ENCODE data around the gene TRABD2B.

The TRABD2B gene

DNA sequence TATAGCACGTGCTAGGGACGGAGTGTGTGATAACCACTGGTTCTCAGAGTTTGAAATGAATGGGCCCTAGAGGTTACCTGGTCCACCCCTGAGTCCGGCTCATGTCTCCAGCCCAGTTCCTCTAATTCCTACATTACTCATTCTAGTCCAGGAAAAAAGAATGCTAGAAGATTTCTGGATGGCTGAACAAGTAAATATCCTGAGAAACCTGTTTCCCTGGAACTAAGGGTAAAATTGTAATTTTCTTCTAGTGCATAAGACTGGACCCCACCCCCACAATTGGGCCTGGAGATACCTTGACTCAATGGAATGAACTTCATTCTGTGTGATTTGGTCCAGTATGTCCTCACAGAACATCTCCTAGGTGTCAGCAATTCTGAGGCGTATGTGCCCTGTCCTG is 208.4 kb downstream of the TRABD2B start:
- DNase-seq = no peak

DNA sequence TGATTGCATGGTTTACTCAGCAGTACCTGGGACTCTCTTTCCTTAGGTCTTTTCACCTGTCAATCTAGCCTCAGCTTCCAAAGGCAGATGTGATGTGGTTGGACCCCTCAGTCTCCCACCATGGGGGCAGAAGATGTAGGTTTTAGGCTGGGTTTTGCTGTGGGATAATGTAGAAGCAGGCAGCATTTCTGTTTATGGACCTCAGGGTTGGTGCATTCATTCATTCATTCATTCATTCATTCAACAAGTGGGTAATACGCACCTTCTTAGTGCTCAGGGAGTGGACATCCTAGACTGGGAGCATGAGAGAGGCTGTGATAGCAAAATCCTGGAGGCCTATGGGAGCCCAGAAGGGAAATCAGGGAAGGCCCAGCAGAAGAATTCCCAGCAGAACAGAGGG is 209.6 kb downstream of the TRABD2B start:
- DNase-seq = no peak

DNA sequence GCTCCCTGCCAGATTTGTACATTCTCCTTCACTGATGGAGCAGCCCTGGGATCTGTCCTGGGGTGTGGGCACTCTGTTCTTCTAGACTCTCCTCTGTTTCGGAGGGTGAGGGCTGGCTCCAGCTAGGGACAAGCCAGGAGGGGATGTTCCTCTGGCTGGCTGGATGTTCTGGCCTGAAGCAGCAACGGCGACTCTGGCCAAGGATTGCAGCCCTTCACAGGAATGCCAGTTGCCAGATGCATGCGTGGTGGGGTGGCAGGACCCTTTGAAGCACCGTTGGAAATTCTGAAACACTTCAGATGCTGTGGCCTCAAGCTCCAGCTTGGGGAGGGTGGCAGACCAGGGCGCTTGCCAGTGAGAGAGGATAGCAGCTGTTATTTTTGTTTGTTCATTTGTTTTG is 210.9 kb downstream of the TRABD2B start:
- DNase-seq = no peak

DNA sequence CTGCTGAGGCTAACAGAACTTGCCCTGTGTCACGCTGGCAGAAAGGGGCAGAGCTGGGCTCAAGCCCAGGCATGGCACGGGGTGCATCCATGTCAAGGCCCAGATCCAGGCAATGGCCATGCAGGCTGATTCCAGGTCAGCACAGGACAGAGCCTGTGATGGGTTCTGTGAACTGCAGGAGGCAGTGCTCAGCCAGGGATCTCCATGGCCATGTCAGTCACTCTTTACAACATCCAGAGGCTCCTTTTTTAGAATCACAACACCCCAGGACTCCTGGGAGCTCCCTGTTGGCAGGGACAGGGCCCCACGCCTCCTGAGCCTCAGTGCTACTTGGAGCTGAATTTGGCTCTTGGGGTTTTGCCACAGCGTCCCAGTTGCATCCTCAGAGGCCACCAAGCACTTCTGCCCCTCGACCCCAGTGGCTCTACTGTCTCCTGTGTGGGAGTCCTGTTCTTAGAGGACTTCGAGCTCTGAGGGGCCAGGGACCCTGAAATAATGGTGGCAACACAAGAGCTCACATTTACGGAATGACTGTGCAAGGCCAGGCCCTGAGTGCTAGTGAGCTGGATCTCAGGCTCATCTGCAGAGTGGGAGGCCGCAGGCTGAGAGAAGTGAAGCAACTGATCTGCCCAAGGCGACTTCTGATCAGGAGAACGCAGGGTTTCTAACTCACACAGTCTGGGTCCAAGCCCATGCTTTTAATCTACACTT is 211.5 kb downstream of the TRABD2B start:
- DNase-seq = no peak

DNA sequence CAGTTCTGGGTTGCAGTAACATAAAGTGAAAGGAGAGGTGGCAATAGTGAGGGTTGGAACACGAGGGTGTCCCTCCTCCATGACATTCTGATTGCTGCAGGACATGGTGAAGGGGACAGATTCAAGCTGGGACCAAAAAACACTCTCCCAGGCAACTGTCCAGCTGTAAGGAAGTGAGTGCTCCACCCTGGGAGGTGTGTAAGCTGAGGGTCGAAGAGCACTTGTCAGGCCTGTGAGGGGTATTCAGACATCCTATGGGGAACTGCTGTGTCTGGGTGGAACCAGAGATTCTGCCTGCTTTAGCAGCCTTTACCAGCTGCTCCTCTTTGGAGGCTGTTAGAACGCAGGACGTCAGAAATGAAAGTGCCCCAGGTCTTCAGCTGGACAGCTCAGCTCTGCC is 212.1 kb downstream of the TRABD2B start:
- no peak for DNase-seq

DNA sequence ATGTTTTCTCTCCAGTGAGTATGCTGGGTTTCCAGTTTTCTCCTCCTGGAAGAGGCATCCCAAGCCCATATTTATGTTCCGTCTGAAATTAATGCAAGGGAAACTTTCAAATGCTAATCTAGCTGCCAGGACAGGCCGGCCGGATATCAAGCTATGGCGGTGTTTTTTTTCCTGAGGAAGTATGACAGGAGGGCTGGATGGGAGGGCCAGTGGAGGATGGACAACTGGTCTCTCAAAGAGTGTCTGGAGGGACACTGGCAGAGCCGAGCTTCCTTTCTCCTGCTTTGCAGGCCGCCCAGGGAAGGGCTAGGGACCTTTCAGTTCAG is 212.7 kb downstream of the TRABD2B start:
- no peak for DNase-seq

DNA sequence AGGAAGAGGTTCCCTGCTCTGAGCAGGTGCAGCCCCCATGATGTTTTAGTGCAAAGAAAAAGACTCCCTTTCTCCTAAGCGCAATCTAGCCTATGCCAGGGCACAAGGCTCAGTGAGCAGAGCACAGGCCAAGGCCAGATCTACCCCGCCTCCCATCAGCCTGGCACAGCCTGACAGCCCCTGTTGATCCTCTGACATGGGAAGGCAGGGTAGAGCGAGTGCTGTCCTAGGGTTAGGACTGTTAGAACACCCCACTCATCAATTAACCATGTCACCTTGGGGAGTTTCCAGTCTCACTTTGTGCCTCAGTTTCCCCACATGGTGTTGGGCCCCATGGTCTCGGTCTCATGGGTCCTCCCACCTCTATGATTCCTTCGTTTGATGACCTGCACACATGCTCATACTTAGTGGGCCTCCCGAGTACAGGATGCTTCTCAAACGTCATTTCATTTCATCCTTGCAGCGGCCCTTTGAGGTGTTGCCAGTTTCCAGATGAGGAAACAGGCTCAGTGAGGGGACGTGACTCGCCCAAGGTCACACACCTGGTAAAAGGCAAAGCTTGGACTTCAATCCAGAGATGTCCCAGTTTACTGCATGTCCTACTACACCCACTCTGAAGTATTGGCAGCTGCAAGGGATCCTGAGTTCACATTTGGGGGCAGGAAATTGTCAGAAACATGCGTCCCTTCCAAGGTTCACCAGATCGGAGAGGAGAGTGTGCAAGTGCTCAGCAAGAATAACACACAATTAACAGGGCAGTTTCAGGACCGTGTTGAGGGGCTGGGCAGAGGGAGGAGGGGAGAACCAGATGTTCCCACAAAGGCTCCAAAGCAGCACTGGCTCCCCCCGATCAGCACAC is 213.3 kb downstream of the TRABD2B start:
- no peak for DNase-seq

DNA sequence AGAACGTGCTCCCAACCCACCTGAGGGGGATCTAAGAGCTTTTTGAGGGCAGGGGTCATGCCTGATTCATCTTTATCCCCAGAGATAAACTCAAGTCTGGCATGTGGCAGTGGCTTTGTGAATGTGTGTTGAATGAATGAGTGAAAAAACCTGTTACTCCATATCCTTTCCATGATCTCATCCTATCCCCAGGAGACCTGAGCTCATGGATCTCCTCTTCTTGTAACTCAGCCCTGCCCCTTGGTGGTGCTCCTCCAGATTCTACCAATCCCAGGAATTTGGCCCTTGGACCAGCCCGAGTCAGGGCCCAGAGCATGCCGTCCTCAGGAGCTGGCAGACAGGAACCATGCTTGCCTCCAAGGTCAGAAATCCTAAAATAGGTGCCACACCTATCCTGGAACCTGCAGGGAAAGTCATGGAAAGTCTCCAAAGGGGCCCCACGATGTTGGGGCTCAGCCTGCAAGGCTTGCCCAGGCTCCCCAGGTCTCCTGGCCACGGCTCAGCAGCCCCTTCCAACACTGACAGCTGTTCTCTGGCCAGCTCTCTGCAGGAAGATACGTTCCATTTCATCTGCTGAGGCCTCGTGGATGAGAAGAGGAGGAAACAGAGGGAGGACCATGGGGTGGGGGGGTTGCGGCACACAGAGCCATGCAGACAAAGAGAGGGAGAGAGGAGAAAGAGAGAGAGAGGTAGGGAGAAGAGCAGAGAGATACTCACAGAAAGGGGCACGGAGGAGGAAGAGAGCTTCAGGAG is 214.6 kb downstream of the TRABD2B start:
- no peak for DNase-seq

DNA sequence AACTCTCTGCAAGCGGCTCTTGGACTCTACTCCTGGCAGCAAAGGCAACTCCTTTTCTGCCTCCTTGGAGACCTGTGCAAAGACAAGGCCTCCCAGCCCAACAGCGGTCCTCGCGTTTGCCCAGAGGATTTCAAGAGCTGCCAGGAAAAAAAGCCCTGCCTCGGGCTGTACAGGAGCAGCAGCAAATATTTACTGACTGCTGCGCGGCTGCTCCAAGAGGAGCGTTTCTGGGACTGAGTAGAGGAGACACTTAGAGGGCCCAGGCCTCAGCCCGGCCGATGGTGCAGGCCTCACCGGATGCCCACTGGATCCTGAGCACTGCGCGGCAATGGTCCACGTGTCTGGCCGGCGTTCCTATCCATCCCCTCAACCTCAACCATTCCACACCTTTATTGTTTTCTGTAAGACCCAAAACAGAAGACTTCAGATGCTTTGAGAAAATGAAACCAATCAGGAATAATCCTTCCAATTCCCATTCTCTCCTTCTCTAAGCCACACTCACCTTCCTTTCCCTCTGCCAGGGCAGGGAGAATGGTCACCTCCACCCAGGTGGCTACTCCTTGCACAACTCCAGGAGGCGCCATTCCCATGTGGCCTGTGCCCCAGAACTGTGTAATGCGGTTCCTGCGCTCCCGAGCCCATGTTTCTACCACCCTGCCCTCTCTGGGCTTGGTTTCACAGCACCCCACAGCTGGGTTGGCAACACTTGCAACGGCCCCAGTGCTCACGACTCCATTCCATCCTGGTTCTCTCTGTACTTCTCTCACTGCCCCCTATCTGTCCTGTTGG is 215.8 kb downstream of the TRABD2B start:
- no peak for DNase-seq

DNA sequence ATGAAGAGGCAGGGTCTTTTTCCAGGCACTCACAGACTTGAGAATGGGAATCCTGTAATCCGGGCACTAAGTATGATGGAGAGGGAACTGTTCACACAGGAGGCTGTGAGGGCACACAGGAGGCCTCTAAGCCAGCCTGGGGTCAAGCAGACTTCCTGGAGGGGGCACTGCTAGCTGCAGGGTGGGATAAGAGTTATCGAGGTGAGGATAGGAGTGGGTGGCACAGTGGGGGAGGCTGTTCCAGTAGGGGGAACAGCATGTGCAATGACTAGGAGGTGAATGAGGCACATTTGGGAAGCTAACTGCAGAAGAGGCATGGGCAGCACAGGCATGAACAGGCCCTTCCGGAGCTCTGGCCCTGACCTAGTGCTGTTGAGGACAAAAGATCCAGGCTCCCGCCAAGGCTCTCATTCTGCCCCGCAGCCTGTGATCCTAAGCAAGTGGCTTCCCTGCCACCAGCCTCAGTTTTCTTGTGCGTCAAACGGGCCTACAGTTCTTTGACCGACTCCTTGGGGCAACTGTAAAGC is 216.7 kb downstream of the TRABD2B start:
- no peak for DNase-seq

DNA sequence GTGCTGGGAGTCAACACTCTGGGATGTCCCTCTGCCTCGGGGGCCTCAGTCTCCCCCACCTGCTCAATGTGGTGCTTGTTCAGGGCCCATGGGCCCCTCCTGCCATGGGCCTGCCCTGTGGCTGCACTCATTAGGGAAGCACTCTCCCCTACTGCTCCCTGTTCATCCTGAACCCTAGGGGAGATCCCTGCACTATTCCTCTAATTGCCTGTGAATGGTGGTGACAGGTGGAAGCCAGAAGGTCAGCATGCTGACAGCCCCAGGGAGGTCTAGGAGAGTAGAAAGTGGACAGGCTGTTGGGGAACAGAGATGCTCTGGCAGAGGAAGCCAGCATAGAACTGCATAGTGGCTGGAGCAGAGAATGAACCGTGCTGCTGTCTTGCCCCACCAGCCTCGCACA is 217.6 kb downstream of the TRABD2B start:
- no peak for DNase-seq

DNA sequence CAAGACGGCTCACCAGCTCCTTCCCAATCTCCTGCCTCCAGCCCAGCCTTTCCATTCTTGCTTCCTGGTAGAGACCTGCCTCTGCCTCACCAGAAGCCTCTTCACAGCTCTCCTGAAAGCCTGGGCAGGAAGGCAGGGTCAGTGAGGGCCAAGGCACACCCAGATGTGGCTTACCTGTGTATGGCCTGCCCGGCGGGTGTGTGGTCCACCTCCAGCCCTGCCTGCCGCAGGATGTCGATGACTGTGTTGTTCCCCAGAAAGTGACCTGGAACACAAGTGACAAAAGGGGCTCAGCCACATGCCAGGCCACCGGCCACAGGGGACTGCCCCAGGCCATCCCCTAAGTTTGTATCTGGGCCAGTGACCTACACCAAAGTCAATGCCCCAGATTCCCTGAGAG is 218.9 kb downstream of the TRABD2B start:
- no peak for DNase-seq

DNA sequence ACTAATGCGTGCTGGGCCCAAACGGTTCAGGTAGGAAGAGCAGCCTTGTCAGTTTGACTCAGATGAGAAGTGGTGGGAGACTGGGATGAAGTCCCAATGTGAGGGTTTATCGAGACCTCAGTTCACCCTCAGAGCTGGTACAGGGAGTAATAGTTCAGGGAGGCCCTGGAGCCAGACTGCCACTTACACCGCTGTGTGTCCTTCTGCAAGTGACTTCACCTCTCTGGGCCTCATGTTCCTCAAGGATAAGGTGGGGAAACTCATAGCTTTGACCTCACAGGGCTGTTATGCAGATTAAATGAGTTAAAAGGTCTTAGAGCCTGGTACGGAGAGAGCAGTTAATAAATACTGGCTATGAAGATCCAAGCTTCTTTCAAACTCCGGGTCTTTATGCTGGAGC is 219.9 kb downstream of the TRABD2B start:
- DNase-seq = no peak

DNA sequence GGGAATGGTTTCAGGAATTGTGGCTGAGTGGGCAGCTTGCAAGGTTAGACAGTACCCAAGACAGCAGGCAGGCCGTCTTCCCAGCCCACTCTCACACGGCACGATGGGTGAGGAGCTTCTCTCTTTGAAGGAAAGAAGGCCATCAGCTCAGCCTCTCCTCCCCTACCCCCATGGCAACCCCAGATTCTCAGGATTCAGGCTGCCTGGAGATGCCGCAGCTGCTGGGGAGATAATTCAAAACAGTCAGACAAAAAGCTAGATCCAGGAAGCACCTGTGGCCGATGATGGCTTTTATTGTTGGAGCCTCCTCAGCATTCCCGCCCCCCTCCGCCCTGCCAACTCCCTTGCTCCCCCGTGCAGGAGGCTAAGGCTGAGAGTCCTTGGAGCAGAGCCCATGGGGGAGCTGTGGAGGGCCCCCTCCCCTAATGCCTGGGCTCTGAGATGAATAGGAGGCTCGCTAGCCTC is 220.5 kb downstream of the TRABD2B start:
- DNase-seq = no peak

DNA sequence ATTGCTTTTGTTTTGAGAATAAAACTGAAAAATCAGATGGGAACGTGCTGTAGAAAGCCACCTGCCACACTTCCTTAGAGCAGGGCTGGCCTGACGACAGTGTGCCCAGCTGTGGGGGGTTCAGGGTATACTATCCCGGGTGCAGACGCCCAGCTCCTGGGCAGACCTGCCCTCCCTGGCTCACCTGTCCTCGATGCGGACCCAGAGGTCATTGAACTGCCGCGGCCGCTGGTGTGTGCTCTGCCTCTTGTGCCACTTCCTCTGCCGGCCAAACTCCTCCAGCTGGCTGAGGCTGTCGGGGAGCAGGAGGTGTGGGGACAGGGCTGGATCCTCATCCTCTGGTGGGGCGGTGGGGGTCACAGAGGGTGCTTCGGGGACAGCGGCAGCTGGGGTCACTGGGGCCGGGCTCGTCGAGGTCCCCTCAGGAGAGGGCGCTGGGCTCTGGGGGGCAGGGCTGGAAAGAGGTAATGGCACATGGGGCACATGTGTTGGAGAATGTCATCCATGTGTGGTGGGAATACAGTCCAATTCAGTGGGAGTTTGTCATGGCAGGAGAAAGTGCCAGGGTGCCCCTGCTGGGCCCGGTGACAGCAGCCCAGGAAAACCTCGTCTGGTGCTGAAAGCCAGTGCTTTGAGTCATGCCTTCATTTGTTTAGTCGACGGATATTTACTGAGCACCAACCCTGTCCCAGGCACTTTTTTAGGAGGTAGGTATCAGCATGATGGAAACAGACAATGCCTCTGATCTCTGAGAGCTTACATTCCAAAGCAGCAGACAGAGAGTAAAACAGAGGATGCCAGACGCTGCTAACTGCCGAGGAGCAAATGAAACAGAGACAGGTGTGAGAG is 222.0 kb downstream of the TRABD2B start:
- no peak for DNase-seq

DNA sequence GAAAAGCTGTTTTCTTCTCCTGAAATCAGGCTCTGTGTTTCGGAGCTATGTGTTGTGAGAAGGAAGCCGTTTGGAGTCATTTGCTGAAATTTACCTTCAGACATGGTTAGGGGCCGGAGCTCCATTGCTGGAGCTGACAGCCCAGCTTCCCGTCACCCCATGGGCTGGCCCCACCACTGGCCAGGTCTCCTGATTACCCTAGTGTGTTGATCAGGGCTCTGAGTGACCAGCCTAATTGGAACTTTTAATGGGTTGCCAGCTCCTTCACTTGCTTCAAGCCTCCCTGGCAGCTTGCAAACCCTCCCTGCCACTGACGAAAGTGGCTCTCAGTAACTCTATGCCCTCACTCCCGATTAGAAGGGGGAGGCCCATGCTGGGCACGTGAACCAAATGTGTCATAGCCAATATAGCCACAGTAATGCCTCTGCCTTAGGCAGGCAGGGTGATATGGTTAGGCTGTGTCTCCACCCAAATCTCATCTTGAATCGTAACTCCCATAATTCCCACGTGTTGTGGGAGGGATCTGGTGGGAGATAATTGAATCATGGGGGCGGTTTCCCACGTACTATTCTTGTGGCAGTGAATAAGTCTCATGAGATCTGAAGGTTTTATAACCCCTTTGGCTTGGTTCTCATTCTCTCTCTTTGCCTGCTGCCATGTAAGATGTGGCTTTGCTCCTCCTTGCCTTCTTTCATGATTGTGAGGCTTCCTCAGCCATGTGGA is 224.1 kb downstream of the TRABD2B start:
- DNase-seq = no peak

DNA sequence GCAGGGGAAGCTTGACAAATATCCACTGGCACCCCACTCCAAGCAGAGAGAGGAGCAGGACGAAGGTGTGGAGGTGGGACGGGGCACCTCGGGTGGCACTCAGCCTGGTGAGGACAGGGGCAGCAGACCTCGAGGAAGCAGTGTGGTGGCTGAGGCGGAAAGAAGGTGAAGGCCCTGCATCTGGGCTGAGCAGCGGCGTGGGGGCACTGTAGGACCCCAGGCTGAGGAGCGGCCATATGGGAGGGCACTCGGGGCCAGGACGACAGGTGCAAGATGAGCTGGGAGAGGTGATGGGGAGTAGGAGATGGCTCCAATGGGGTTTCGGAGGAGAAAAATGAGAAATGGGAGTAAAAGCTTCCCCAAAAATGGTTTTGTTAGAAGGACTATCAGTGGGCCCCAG is 224.9 kb downstream of the TRABD2B start:
- no peak for DNase-seq

DNA sequence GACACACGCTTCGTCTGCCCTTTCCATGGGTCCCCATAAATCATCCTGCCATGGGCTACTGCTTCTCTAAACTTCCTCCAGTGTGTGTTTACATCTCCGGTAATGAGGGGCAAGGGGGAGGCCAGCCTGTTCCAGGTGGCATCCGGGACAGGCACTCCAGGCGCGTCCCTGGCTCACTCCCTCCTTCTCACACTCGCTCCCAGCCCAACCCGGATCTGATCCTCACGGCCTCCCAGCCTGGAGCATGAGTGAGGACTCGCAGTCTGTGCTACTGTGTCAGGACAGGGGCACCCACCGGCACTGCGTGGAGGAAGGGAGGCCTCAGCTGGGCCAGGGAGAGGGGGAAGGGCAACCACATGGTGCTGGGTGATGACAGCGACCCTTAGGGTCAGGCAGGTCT is 225.4 kb downstream of the TRABD2B start:
- no peak for DNase-seq

DNA sequence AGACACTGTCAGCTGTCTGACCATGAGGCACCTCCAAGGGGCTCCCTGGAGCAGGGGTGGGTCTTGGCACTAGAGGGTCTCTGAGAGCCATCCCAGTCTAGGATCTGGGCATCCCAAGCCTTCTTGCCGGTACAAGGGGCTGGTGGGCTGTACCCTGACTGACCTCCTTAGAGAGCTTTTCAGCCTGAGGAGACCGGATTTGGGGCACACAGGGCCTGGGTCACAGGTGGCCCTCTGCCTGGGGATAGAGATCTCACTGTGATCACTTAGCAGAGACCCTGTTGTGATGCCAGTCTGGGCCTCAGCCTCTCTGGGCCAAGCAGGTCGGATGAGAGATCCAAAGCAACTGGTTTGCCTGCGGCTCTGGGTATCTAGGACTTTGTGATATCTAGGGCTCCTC is 227.2 kb downstream of the TRABD2B start:
- DNase-seq = no peak

DNA sequence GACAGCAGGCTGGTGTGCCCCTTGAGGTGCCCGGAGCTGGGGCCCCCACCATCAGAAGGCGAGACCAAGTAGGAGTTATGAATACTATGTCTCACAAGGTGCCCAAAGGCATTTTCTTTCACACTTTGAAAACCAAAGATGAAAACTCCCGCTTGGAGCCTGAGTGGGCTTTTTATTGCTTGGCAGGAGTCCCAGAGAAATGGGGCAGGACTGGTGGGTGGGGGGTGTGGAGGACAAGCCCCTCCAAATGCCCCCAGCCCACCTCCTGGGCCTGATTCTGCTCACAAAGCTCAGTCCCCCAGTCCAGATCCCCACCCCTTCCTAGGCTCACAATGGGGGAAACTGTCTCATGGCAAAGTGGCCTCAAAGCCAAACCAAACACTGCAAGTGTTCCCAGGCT is 227.9 kb downstream of the TRABD2B start:
- DNase-seq = no peak

DNA sequence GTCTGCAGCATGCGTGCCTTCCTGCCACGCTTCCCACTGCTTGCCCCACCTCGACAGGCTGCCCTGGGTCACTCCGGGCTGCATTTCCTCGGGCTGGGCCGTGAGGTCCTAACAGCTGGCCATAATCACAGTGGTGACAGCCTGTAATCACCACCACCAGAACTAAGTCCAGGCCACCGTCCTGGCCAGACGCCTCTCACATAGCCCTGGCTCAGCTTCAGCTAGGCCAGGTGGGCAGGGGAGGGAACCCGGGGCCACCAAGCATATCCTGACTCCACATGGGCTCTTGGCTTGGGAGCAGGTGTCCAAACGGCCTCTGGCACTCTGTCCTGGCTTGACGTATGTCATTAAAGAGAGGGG is 229.5 kb downstream of the TRABD2B start:
- no peak for DNase-seq

Measured in CD4-positive, alpha-beta T cell treated with Interleukin-6 for 4 hours (primary cell).